HFF-Myc (cell line): ENCODE measurements around the gene HSD11B1.

ENCODE experiments used
- DNase-seq: peaks from one replicate; pipeline ENCODE4 v3.0.0-alpha.2; 2011; ENCODE audit warnings: low read depth; ENCODE audit errors: extremely low read depth
- H3K4me3 ChIP-seq: replicated peaks from 2 replicates; pipeline ENCODE4 v1.5.1; 2011; ENCODE audit warnings: low read depth, mild to moderate bottlenecking, control low read depth, low read length
- CTCF ChIP-seq: IDR thresholded peaks from 2 replicates; pipeline ENCODE4 v1.5.1; 2012; ENCODE audit warnings: mild to moderate bottlenecking, low read depth, low read length, control low read depth; ENCODE audit errors: missing control alignments

Gene HSD11B1

GRCh38 chr1:209756615-209757445 is 52.2 kb downstream of the HSD11B1 start:
- DNase-seq, result no peak
- H3K4me3 ChIP-seq, result no peak overlapping the region
- TF ChIP-seq CTCF, result no peak

- DNase-seq, result no peak
- no peak for TF ChIP-seq CTCF
- H3K4me3 ChIP-seq, result no peak overlapping the region
Observed at GRCh38 chr1:209758400-209758799, 53.8 kb downstream of the HSD11B1 start.

GRCh38 chr1:209759829-209760359 is 55.2 kb downstream of the HSD11B1 start:
- no peak for DNase-seq
- TF ChIP-seq CTCF, result no peak
- no peak overlapping the region for H3K4me3 ChIP-seq

GRCh38 chr1:209761011-209761635 is 56.5 kb downstream of the HSD11B1 start:
- DNase-seq, result no peak
- TF ChIP-seq CTCF, result no peak
- H3K4me3 ChIP-seq, result no peak overlapping the region

- no peak for TF ChIP-seq CTCF
- DNase-seq, result no peak
- H3K4me3 ChIP-seq, result no peak overlapping the region
Observed at GRCh38 chr1:209766051-209766450, 61.4 kb downstream of the HSD11B1 start.

GRCh38 chr1:209767096-209767495 is 62.5 kb downstream of the HSD11B1 start:
- TF ChIP-seq CTCF, result no peak
- H3K4me3 ChIP-seq, result no peak overlapping the region
- no peak for DNase-seq
